GM18909 (cell line): Measurements from ENCODE around the gene PC.

ENCODE experiments used
- ATAC-seq: cut with Tn5 transposase; IDR thresholded peaks from one replicate; pipeline ENCODE4 v1.9.1; 2021; ENCODE audit warnings: mild to moderate bottlenecking; ENCODE audit not compliant: unreplicated experiment, poor library complexity

PC gene

GRCh38 chr11:66858186-66858938 lies 99.8 kb downstream of the PC start:
- ATAC-seq, result no peak

- no peak for ATAC-seq
Observed at GRCh38 chr11:66857927-66858185, 100.3 kb downstream of the PC start.

GRCh38 chr11:66857234-66857926 lies 100.8 kb downstream of the PC start:
- ATAC-seq, result no peak

- ATAC-seq, result peak; percentile 44
Observed at GRCh38 chr11:66856496-66857233, 101.5 kb downstream of the PC start, which contains the start of gene LRFN4. Gene LRFN4 (plus strand): TSS chr11:66857064. CDS start chr11:66857745, 681 bp downstream.

- ATAC-seq, result peak; percentile 72
Observed at GRCh38 chr11:66855574-66856495, 102.3 kb downstream of the PC start.

GRCh38 chr11:66854729-66855211 lies 103.4 kb downstream of the PC start:
- ATAC-seq, result no peak

GRCh38 chr11:66854231-66854661 lies 103.9 kb downstream of the PC start:
- no peak for ATAC-seq

- ATAC-seq, result no peak
Observed at GRCh38 chr11:66853242-66854229, 104.6 kb downstream of the PC start.

GRCh38 chr11:66852466-66853241 lies 105.5 kb downstream of the PC start:
- ATAC-seq, result no peak

- ATAC-seq, result no peak
Observed at GRCh38 chr11:66851698-66852465, 106.3 kb downstream of the PC start.

GRCh38 chr11:66851239-66851596 lies 107.0 kb downstream of the PC start:
- no peak for ATAC-seq

GRCh38 chr11:66850588-66851238 lies 107.5 kb downstream of the PC start:
- no peak for ATAC-seq

GRCh38 chr11:66850235-66850587 lies 108.0 kb downstream of the PC start:
- no peak for ATAC-seq

- ATAC-seq, result no peak
Observed at GRCh38 chr11:66849501-66850234, 108.5 kb downstream of the PC start.

- no peak for ATAC-seq
Observed at GRCh38 chr11:66848671-66849500, 109.3 kb downstream of the PC start.
